Measurements from ENCODE around the gene BIN1.

BIN1 gene

GRCh38 chr2:127057371-127058245 is 49.3 kb downstream of the BIN1 start:
- TF ChIP-seq, protein P1, sequence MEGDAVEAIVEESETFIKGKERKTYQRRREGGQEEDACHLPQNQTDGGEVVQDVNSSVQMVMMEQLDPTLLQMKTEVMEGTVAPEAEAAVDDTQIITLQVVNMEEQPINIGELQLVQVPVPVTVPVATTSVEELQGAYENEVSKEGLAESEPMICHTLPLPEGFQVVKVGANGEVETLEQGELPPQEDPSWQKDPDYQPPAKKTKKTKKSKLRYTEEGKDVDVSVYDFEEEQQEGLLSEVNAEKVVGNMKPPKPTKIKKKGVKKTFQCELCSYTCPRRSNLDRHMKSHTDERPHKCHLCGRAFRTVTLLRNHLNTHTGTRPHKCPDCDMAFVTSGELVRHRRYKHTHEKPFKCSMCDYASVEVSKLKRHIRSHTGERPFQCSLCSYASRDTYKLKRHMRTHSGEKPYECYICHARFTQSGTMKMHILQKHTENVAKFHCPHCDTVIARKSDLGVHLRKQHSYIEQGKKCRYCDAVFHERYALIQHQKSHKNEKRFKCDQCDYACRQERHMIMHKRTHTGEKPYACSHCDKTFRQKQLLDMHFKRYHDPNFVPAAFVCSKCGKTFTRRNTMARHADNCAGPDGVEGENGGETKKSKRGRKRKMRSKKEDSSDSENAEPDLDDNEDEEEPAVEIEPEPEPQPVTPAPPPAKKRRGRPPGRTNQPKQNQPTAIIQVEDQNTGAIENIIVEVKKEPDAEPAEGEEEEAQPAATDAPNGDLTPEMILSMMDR (IDR thresholded peaks at IDR 0.05; ENCODE audit: low read depth, low read length): no peak
- no peak for DNase-seq (ENCODE audit: extremely low read depth, low read depth)

DNA sequence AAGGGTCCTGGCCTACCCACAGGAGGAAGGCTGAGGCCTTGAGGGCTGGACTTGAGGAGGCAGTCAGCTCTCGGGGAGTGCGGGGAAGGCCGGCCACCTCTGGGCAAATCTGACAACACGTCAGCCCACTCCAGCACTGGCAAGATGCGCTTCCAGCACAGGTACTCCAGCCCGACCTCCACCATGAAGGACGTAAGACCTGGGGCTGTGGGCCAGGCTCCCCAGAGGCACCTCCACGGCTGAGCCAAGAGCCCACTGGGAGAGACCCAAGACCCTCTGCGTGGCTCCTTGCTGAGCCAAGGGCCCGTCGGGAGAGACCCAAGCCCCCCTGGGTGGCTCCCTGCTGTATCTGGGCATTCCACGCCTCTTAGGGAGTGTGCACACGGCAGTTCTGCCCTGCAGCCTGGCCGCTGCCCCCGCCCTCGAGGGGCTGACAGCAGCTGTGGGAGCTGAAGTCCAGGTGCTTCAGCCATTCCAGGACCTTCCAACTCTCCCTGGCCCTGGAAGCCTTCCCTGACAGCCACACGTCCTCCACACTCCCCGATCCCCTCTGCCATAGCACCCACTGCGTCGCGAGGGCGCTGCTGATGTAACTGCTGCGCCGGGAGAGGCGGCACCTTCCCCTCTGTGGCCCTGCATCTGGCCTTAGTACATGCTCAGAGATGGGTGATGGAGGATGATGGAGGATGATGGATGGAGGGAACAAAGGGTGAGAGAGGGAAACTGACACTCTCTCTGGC is 50.2 kb downstream of the BIN1 start:
- TF ChIP-seq, protein P1 (IDR thresholded peaks at IDR 0.05; ENCODE audit: low read depth, low read length): no peak
- no peak for DNase-seq (ENCODE audit: extremely low read depth, low read depth)

DNA sequence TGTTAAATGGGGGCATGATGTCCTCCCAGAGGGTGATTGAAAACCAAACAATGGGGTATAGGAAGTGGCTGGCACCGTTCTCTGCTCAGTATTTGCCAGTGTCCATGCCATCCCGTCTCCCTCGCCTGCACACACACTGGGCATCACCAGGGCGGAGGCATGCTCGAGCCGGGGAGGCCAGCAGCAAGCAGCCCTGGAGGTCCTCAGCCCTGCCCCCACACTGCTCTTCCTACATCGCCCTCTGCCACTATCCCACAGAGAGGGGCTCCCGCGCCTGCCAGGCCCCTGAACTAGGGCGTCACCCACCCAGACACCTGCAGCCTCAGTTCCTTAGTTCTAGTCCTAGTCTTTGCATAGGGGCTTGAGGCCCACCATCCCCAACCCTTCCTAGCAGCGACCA is 50.9 kb downstream of the BIN1 start:
- DNase-seq (ENCODE audit: extremely low read depth, low read depth): no peak
- TF ChIP-seq, protein P1 (IDR thresholded peaks at IDR 0.05; ENCODE audit: low read depth, low read length): no peak

GRCh38 chr2:127055786-127056076 is 51.2 kb downstream of the BIN1 start:
- TF ChIP-seq, protein P1 (IDR thresholded peaks at IDR 0.05; ENCODE audit: low read depth, low read length): no peak
- DNase-seq (ENCODE audit: extremely low read depth, low read depth): no peak

DNA sequence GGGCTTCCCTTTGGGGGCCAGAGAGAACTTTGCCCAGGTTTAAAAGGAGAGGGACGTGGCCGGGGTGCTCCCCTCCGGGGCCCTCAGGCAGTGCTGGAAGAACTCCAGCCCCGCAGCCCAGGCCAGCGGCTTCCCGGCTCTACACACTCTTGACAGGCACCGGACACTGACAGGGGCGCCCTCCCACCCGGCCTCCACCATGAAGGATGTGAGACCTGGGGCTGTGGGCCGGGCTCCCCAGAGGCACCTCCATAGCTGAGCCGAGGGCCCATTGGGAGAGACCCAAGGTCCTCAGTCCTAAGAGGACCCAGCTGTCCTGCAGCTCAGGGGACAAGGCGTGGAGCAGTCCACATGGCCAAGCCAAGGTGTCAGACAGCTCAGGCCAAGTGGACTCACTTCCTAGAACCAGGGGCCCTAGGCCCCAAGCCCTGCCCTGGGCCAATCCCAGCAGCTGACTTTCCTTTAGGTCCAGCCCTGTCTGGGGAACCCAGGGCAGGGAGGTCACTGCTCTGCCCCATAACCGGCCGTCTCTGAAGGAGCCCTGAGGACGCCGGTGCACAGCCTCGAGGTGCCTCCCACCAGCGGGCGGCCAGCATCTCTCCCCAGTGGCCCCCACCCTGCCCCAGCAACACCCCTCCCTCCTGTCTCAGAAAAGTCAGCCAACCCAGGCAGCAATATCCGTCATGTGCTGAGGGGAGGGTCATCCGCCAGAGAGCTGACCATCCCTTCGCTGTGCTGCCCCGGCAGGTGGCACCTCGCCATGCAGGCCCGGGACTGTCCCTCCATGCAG is 51.8 kb downstream of the BIN1 start:
- TF ChIP-seq, protein P1 (IDR thresholded peaks at IDR 0.05; ENCODE audit: low read depth, low read length): no peak
- DNase-seq (ENCODE audit: extremely low read depth, low read depth): no peak

GRCh38 chr2:127054604-127054930 is 52.4 kb downstream of the BIN1 start:
- TF ChIP-seq, protein P1 (IDR thresholded peaks at IDR 0.05; ENCODE audit: low read depth, low read length): no peak
- no peak for DNase-seq (ENCODE audit: extremely low read depth, low read depth)
